Stimulated activated CD4-positive, alpha-beta T cell treated with anti-CD3 and anti-CD28 coated beads, Interleukin-15, amount 100 ng/mL, for 1 hour (primary cell): ENCODE results near the gene NR2C2AP.

Experiments
- DNase-seq, 2 donors: peaks; one replicate each; pipeline ENCODE4 v3.0.0-alpha.2; 2020; ENCODE audit warnings: low read depth in 1 of 2, low spot score in 1 of 2

The NR2C2AP gene

GRCh38 chr19:19152668-19153384 lies 50.4 kb downstream of the NR2C2AP start:
- DNase-seq = no peak

- DNase-seq = no peak
These were observed 51.8 kb downstream of the NR2C2AP start for GRCh38 chr19:19151418-19151817.
